GM21423 (cell line): ENCODE results near the gene LIN7C.

ENCODE experiments used
- ATAC-seq: cut with Tn5 transposase; IDR thresholded peaks from one replicate; pipeline ENCODE4 v1.9.1; 2021; ENCODE audit warnings: mild to moderate bottlenecking, moderate library complexity; ENCODE audit not compliant: unreplicated experiment

Gene LIN7C

DNA sequence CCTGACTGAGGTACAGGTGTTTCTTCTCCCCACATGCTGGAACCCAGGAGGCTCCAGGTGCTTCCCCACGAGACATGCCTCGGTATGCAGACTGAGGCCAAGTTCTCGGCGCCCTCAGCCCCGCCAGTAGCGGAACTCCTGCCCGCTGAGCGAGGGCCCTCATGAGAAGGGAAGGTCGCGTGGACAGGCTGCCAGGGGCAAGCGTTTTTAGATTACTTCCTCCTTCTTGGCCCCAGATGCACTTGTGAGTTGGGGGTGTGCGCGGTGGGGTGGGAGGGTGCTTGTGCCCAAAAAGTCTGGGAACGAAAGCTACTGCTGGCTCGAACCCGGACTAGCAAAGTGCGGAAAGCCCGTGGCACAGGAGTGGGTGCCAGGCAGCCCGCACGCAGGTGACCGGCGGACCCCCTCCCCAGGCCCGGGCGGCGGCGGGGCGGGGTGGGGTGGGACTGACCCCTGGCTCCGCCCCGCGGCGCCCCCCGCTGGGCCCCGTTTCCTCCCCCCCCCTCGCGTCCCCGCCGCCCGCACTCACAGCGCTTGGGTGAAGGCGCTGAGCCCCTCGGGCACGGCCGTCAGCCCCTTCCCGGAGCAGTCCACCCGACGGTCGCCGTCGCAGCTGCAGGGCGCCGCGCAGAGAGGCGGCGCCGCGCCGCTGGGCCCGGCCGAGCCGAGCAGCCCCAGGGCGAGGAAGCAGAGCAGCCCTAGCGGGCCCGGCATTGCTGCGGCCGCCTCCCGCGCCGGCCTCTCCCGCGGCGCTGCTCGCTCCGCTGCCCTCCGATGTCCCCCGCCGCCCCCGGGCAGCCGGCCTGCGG, 34.8 kb downstream of the LIN7C start:
- peak; percentile 44 for ATAC-seq

DNA sequence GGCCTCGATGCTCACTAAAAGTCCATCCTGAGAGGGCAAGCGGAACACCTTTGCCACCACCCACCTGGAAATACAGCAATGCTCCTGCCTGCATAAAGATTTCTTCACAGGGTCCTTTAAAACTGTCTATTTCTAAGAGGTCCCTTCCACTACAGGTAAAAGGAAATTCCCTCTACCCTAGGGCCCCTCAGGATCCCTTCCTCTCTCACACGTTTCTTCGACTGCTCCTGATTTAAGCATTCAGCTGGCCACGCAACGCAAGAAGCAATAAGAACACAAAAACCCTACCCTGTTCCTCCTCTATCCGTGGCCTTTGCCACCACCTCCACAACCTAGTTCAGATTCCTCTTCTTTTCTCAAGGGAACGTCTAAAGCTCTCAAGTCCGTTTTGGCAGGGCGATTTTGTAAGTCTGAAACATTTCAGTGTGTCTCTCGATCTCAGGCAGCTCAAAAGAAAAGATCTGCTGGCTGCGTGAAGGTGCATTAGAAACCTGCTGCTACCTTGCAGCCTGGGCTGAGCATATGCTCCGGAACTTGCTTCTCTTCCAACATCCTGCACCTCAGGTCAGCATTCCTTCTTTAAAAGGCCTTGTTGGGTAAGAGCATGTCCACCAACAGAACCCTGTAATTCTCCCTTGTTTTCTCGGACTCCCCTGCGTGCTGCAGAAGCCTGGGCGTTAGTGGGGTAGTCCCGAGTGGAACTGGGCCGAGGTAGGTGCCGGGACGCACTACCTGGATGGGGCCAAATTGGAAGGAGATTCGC, 35.6 kb downstream of the LIN7C start:
- no peak for ATAC-seq

DNA sequence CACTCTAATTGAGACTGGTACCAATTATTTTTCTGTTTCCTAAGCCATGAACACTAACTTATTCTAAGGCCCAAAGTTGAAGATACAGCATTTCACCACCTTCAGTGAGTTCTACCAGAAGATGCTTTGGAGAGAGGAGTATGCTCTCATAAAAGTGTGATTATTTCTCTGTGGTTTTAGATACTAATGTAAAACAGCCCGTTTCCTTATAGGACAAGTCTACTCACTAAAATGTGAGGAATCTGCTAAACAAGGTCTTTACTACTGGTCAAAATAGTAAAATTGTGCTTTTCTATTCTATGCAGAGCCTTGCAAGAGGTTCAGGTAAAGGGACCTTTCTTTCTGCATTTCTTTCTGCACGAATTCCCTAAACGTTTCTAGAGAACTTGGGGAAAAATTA, 36.4 kb downstream of the LIN7C start:
- no peak for ATAC-seq

DNA sequence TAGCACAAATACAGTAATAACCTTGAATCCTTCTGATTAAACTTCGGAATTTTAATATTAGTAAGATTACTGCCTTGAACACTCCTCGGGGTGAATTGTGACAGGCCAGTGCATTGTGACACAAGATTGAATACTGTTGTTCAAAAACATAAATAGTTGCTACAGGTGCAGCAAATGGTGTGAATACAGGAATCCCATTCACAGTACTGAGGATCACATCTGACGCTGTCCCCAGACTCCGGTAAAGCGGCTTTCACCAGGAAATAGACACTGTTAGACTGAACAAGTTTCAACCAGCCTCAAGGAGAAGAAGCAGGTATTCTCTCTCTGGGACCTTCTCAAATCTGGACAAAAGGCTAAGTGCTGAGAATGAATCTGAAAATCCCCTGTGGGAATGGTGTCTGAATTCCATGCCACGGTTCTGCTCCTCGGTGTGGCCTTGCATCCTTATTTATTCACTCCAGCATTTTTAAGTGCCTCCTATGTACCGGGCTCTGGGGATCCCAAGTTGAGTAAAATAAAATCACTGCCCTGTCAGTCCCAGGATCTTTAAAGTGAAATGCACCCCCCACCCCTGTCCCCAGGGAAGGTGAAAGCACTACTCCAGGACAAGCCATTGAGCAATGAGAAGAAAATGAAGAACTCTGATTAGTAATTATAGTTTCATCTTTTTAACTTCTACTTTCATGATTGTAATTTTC, 37.4 kb downstream of the LIN7C start:
- no peak for ATAC-seq

DNA sequence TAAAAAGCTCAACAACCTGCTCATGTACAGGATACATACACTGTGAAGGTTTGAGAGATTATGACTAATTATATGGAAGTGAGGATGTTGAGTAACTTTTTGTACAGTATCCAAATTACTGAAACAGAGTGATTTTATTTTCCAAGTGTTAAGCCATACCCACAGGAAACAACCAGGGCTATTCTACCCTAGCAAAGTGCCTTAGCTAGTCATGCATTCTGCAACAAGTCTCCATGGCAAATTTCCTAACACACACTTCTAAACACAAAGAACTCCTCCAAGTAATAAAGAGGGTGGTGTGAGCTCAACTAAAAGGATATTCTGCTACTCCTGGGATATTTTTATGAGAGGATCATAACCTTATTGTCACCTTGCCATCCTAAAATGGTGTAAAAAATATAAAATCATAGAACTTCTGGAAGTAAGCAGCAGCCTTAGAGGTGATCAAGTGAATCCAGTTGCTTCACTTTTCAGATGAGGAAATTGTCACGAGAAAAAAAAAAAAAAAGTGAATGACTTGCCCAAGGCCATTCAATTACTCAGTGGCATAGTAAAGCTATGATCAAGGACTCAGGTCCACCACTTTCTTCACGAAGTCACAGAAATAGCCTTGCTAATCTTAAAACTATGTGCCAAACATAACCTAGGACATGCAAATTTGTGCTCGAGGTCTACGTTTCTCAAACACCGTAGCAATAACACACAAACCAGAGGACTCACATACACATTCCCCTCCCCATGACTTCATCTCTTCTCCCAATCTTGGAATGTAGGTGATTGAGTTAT, 38.2 kb downstream of the LIN7C start:
- no peak for ATAC-seq

- no peak for ATAC-seq
Measured at GRCh38 chr11:27467181-27467913, 39.2 kb downstream of the LIN7C start.

DNA sequence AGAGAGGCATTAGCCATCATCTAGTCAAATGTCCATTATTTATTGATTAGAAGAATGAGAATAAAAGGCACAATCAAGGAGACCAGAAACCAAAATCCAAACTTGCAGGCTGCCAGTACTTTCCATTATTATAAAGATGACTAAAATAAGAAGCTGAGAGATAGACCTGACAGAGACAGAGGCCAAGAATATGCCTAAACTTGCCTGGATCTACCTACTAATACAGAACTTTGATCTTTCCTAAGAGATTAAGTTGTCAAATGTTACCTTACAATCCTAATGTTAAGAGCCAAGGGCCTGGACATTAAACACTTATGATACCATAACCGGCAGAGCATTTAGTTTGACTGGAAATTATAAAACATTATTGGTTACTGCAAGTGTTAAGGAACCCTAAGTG, 40.2 kb downstream of the LIN7C start:
- ATAC-seq = no peak

GRCh38 chr11:27465629-27466028, 40.9 kb downstream of the LIN7C start:
- no peak for ATAC-seq

DNA sequence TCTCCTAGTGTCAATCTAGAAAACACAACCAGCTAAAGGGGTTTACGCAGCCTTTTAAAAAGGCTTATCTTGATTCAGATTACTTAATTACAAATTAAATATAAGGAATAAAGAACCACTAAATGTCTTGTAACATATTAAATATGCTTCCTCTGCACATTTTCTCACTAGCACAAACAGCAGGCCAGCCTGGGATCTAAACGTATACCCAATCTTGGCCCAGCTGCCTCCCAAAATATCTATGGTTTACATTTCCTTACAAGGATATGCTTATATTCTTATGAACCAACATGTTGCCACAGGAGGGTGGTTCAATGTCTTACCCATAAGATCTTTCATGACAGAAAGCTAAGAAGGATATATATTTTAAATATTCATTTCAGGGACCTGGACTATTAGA, 41.7 kb downstream of the LIN7C start:
- no peak for ATAC-seq

DNA sequence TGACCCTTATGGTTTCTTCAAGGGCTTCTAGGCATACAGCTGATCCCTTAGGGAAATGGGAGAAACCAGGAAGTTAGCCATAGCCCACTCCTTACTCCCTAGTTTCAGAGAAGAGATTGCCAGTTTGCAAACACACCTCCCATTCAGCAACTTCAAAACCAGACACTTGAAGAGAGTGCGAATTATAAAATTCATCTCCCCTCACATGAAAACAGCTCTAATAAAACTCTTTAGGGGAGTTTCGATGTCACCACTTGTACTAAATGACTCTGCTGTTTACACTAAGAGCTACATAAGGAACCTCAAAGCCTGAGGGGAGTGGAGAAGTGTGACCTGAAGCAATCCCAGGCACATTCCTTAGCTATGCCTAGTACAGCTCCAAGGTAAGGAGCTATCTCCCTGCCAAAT, 42.3 kb downstream of the LIN7C start:
- no peak for ATAC-seq

- ATAC-seq = no peak
Measured at GRCh38 chr11:27462543-27462942, 44.0 kb downstream of the LIN7C start.

DNA sequence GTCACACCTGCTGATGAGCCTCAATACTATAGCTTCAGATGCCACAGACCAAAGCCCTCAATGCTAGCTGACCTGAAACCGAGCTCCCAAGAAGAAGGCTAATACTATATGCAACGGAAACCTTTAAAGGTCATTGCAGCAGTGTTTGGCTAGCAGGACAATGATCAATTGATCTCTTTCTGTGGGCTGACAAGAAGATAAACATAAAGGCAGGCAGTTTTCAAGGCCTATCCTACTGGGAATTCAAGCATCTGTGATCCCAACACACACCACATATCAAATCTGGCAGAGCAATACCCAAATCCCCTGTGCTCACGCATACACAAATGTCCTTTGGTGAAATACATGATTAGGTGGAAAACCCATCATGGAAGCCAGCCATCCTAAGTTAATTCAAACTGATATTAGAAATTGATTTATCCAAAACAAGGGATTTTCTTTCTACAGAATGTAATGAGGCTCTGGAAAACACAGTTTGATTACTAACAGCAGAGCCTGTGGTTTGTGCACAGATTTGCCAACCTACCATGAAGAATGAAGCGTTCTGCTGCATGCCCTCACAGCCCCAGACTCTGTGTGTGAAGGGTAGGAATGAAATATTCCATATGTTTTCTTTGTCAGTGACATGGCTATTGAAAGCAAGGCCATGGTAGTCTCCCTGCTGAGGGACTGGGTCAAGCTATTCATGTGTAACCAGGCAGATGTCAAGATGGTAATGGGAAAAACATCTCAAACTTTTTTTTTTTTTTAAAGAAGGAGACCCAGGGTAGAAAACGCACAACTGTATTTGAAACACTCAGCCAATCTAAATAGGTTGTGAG, 46.2 kb downstream of the LIN7C start:
- no peak for ATAC-seq

GRCh38 chr11:27459191-27459590, 47.4 kb downstream of the LIN7C start:
- ATAC-seq = no peak

GRCh38 chr11:27458182-27458581, 48.4 kb downstream of the LIN7C start:
- no peak for ATAC-seq

- no peak for ATAC-seq
Measured at GRCh38 chr11:27456795-27457329, 49.7 kb downstream of the LIN7C start.

- no peak for ATAC-seq
Measured at GRCh38 chr11:27456140-27456794, 50.3 kb downstream of the LIN7C start.

GRCh38 chr11:27455667-27456066, 50.9 kb downstream of the LIN7C start:
- ATAC-seq = no peak

DNA sequence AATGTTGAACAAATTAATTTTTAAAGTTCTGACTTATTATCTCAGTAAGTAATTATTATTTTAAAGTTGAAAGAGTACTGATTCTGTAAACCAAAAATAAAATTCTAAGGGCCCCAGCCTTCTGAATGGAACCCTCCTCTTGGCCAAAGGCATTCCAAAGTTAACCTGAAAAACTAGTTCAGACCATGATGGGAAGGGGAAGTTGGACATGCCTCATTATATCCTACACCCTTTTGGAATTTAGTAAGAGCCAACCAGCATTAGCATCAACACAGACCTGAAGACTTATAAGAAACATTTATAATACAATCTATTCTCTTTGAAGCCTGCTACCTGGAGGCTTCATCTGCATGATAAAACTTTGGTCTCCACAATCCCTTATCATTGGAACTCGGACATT, 52.9 kb downstream of the LIN7C start:
- no peak for ATAC-seq

GRCh38 chr11:27452147-27452546, 54.4 kb downstream of the LIN7C start:
- no peak for ATAC-seq
